Motor neuron (in vitro differentiated cells): ENCODE measurements around the gene VPS51. TPM values are rescaled to one million over a fixed set of nuclear protein-coding genes. Genes with fewer than 3 reads are reported as not detected.

Experiments
- ATAC-seq, 8 experiments: fragments of 200-7000 bp; cut with Tn5 transposase; replicated peaks in 6 of 8; 2 replicates each; pipeline ENCODE4 v1.8.0; 2021; ENCODE audit warnings: mild to moderate bottlenecking in 8 of 8, moderate library complexity in 8 of 8
- H3K27ac ChIP-seq, 2 donors: fragments of 250-450 bp; sonication (Bioruptor Pico); 2 replicates each; pipeline ENCODE4 v1.9.0; 2021; ENCODE audit warnings: antibody characterized with exemption in 2 of 2, mild to moderate bottlenecking in 2 of 2, moderate library complexity in 1 of 2
- H3K4me1 ChIP-seq, 2 donors: fragments of 250-450 bp; sonication (Bioruptor Pico); replicated peaks in 1 of 2; 2 replicates each; pipeline ENCODE4 v1.6.1; 2021; ENCODE audit warnings: antibody characterized with exemption in 2 of 2, mild to moderate bottlenecking in 2 of 2, moderate library complexity in 1 of 2
- H3K4me3 ChIP-seq, 5 donors: fragments of 250-450 bp; sonication (Bioruptor Pico); 2 replicates each; pipeline ENCODE4 v1.9.0; 2021; ENCODE audit warnings: antibody characterized with exemption in 5 of 5, mild to moderate bottlenecking in 5 of 5, moderate library complexity in 4 of 5
- WGBS, 10 experiments: fragments of 450-650 bp; shearing (Covaris generic); methylation state at CpG; one replicate each; pipeline ENCODE4 v1.0.0; 2022; 5-methylcytosine and 5-hydroxymethylcytosine counted together
- in situ Hi-C, 9 experiments: fragments of 400-800 bp; cut with MboI; loops; one replicate each; pipeline ENCODE4 v1.15.0; 2021; ENCODE audit warnings: low sequenced_read_pairs in 9 of 9, low pct_unique_long_range_greater_than_20kb in 2 of 9; ENCODE audit not compliant: unreplicated experiment in 9 of 9
- total RNA-seq, 8 experiments: library from RNA; unstranded; fragments of 300-600 nt; gene quantifications; 2 replicates each; pipeline versions ENCODE4 v1.2.3 to v1.2.4, GENCODE V29; 2022

VPS51 gene
- total RNA-seq, 8 experiments from 2014 or later = 58.3 to 137 (median 89.5) TPM

GRCh38 chr11:65102142-65103095 lies 6.4 kb downstream of the VPS51 start:
- WGBS, 10 experiments = 80 to 100% (median 98%) methylated on average over 1 to 6 of the region's 8 CpGs
- H3K4me1 ChIP-seq = peaks cover 0 to 1% of the 10 kb centered on the region in 2 donors
- in situ Hi-C loops = no loop called here
- ATAC-seq = peak in 1 of 8 experiments; percentile 75
- no peak overlapping the region for H3K4me3 ChIP-seq
- no peak overlapping the region for H3K27ac ChIP-seq

GRCh38 chr11:65103476-65103875 lies 7.5 kb downstream of the VPS51 start:
- ATAC-seq = no peak
- in situ Hi-C loops = no loop called here
- H3K4me1 ChIP-seq = no peaks in the 10 kb centered on the region
- no peak overlapping the region for H3K27ac ChIP-seq
- H3K4me3 ChIP-seq = no peak overlapping the region

- no peaks in the 10 kb centered on the region for H3K4me1 ChIP-seq
- in situ Hi-C loops = no loop called here
Observed at GRCh38 chr11:65104628-65105027, 8.6 kb downstream of the VPS51 start.

GRCh38 chr11:65107078-65107477 lies 11.1 kb downstream of the VPS51 start:
- ATAC-seq = no peak
- Histone ChIP-seq H3K27ac (no peak overlapping the region), H3K4me3 (no peak overlapping the region), H3K4me1 (peaks cover 8 to 10% of the 10 kb centered on the region in 2 donors)
- 68 to 98% (median 93%) methylated on average over 3 to 6 of the region's 15 CpGs; no CpG with 5 or more reads in 5 of the 10 experiments for WGBS, 10 experiments
- in situ Hi-C loops = no loop called here

More at GRCh38 chr11:65104628-65105027, 8.6 kb downstream of the VPS51 start:
- 50 to 100% (median 87%) methylated on average over 1 to 4 of the region's 4 CpGs for WGBS, 10 experiments
- Histone ChIP-seq H3K27ac (no peak overlapping the region), H3K4me3 (no peak overlapping the region)
- ATAC-seq = peak in 1 of 8 experiments; percentile 30

GRCh38 chr11:65107751-65108468 lies 11.9 kb downstream of the VPS51 start:
- Histone ChIP-seq H3K27ac (no peak overlapping the region), H3K4me1 (peaks cover 8 to 10% of the 10 kb centered on the region in 2 donors), H3K4me3 (no peak overlapping the region)
- in situ Hi-C loops = no loop called here
- no peak for ATAC-seq
- WGBS, 10 experiments = 82 to 97% (median 96%) methylated on average over 2 to 7 of the region's 52 CpGs; no CpG with 5 or more reads in 7 of the 10 experiments

GRCh38 chr11:65108469-65109123 lies 12.6 kb downstream of the VPS51 start:
- WGBS, 10 experiments = 91 to 93% methylated on average over 3 to 17 of the region's 38 CpGs; no CpG with 5 or more reads in 8 of the 10 experiments
- no peak for ATAC-seq

GRCh38 chr11:65109231-65110198 lies 13.5 kb downstream of the VPS51 start:
- WGBS, 10 experiments = 40 to 100% (median 89%) methylated on average over 1 to 16 of the region's 36 CpGs; no CpG with 5 or more reads in 4 of the 10 experiments
- no peak overlapping the region for H3K4me3 ChIP-seq
- peaks cover 14 to 17% of the 10 kb centered on the region in 2 donors for H3K4me1 ChIP-seq
- H3K27ac ChIP-seq = no peak overlapping the region
- no peak for ATAC-seq
- in situ Hi-C loops = no loop called here

More at GRCh38 chr11:65108469-65109123, 12.6 kb downstream of the VPS51 start:
- no peak overlapping the region for H3K4me3 ChIP-seq
- H3K27ac ChIP-seq = no peak overlapping the region
- in situ Hi-C loops = no loop called here
- H3K4me1 ChIP-seq = peaks cover 13 to 15% of the 10 kb centered on the region in 2 donors

- peak overlapping the region in 1 of 2 donors; percentile 2 for H3K27ac ChIP-seq
- peak overlapping the region in 1 of 5 donors; percentile 10 for H3K4me3 ChIP-seq
- peaks cover 14 to 17% of the 10 kb centered on the region in 2 donors for H3K4me1 ChIP-seq
- ATAC-seq = peak; percentile 4 to 18 (median 9)
- in situ Hi-C loops = no loop called here
- 0 to 80% (median 5%) methylated on average over 1 to 7 of the region's 18 CpGs; no CpG with 5 or more reads in 5 of the 10 experiments for WGBS, 10 experiments
Observed at GRCh38 chr11:65110354-65110861, 14.4 kb downstream of the VPS51 start.

- Histone ChIP-seq H3K27ac (no peak overlapping the region), H3K4me3 (peak overlapping the region; percentile 10 to 86 (median 61)), H3K4me1 (peaks cover 15 to 20% of the 10 kb centered on the region in 2 donors)
- no peak for ATAC-seq
- WGBS, 10 experiments = 36 to 100% (median 41%) methylated on average over 1 to 14 of the region's 31 CpGs; no CpG with 5 or more reads in 5 of the 10 experiments
- in situ Hi-C loops = no loop called here
Observed at GRCh38 chr11:65111159-65111743, 15.2 kb downstream of the VPS51 start.

GRCh38 chr11:65111744-65112545 lies 15.9 kb downstream of the VPS51 start, which contains the start of gene TM7SF2:
TM7SF2 (plus strand) TSS chr11:65111872; CDS start chr11:65112016, 144 bp downstream.
- Histone ChIP-seq H3K4me1 (peaks cover 19 to 24% of the 10 kb centered on the region in 2 donors), H3K27ac (peak within 1 kb of the TSS; percentile 87 to 94), H3K4me3 (peak within 1 kb of the TSS; percentile 53 to 86 (median 61))
- in situ Hi-C loops = no loop called here
- ATAC-seq = peak; percentile 69 to 82 (median 78)
- 0% methylated on average over 6 to 7 of the region's 64 CpGs; no CpG with 5 or more reads in 8 of the 10 experiments for WGBS, 10 experiments
